ENCODE results near the gene OTOS.

Gene OTOS

DNA sequence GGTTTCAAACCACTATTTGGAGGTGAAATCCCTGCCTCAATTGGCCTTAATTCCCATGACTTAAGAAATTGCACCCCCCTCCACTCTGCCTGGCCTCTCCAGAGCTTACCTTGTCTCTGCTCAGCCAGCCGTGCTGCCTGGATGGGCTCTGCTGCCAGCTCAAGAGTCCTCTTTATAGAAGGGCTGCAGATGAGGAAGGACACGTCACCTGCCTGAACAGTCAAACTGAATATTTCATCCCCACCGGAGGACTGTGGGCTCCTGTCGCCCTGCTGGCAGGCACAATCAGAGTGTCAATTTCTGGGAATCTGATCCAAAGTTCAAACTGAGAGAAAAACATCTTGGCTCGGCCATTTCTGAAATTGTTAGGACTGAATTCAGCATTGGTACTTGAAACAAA lies at the start of gene OTOS:
Gene OTOS, minus strand, starts transcription at position 148 of the 400 bp plus-strand sequence. CDS start 332 bp downstream, outside the sequence.
- no peak for DNase-seq

DNA sequence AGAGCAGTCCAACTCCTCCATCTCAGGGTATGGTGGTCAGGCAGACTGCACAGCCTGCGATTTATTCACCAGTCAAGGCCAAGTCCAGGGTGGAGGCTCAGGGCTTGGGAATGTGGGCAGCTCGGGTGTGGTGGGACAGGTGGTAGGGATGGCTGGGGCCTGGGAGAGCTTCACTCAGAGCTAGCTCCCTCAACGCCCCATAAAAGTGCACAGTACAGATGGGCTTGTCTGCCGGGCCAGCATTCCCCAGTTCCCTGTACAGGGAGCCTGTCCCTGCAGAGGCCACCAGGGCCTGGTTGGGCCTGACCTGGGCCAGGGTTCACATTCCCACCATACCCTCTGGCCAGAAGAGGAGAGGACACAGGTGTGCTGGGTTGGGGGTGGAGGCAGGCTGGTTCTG lies 49.2 kb upstream of the OTOS start:
- no peak for DNase-seq

DNA sequence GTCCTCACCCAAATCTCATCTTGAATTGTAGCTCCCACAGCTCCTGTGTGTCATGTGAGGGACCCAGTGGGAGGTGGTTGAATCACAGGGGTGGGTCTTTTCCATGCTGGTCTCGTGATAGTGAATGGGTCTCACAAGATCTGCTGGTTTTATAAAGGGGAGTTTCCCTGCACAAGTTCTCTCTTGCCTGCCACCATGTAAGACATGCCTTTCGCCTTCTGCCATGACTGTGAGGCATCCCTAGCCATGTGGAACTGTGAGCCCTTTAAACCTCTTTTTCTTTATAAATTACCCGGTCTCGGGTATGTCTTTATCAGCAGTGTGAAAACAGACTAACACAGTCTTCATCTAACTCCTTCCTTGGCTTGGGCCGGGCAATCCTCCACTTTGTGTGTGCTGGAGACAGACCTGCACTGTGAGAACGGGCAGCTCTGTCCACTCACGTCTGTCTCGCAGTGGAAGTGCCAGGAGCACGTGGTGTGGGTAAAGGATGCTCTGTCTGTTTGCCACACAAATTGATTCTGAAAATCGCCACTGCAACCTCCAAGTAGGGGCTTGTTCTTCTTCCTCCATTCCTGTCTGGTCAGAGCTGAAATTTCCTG lies 47.6 kb upstream of the OTOS start:
- no peak for DNase-seq

DNA sequence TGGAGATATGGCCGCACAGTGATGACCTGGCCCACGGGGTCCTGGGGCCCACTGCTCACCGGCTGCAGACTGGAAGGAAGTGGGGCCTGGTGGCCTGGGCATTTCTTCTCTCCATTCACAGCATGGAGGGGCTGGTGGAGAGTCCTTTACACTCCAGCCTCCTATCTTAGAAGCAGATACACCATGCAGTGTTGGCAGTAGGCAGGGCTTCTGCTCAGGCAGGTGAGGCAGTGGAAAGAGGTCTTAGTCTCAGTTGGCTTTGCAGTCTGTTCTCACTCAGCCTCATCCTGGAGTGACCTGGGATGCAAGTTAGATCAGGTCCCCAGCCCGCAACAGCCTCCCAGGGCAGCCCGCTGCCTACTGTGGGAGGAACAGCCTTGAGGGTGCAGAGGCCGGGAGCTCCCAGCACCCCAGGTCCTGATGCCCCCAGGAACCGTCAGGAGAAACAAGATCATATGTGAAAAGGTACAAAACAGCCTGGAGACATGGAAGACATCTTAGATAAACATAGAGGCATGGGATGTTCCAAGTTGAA lies 45.8 kb upstream of the OTOS start:
- DNase-seq = no peak

DNA sequence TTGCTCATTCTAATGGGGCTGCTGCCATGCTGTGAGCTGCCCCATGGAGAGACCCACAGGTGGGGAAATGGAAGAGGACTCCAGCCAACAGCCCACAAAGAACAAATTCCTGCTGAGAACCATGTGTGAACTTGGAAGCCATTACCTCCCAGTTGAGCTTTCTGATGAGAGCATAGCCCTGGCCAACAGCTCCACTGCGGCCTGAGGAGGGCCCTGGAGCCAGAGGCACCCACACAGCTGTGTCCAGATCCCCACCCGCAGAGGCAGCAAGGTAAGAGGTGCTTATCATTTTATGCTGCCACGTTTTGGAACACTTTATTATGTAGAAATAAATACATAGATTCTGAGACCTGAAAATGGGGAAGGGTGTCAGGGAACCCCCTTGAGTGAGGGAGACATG lies 44.2 kb upstream of the OTOS start:
- no peak for DNase-seq

DNA sequence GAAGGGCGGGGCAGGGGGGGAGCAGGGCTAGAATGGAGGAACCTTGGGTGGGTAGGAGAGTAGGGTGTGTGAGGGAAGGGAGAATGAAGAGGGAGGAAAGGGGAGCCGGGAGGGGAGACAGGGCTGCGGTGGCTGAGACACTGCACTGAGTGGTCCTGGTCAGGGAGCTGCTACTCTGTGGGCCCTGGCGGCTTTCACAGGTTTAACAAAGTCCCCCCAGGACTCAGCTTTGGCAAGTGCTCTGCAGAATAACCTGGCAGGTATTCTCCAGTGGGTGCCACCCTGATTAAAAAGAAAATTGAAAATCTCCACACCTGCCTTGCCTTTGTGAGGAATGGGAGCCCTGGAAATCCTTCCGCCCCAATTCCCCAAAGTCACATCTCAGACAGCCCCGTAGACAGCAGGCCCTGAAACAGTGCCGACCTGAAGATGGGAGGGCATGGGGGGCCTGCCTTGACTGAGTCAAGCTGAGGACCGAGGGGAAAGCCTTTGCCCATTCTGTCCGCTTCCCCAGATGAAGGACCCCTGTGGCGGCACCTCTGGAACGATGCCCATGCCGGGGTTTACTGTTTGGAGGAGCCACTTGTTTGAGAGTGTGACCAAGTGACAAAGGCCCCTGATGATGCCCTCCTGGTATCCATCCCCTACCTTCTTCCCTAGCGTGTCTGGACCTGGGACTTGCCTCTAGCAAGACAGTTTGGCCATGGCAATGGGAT lies 43.6 kb upstream of the OTOS start:
- no peak for DNase-seq

DNA sequence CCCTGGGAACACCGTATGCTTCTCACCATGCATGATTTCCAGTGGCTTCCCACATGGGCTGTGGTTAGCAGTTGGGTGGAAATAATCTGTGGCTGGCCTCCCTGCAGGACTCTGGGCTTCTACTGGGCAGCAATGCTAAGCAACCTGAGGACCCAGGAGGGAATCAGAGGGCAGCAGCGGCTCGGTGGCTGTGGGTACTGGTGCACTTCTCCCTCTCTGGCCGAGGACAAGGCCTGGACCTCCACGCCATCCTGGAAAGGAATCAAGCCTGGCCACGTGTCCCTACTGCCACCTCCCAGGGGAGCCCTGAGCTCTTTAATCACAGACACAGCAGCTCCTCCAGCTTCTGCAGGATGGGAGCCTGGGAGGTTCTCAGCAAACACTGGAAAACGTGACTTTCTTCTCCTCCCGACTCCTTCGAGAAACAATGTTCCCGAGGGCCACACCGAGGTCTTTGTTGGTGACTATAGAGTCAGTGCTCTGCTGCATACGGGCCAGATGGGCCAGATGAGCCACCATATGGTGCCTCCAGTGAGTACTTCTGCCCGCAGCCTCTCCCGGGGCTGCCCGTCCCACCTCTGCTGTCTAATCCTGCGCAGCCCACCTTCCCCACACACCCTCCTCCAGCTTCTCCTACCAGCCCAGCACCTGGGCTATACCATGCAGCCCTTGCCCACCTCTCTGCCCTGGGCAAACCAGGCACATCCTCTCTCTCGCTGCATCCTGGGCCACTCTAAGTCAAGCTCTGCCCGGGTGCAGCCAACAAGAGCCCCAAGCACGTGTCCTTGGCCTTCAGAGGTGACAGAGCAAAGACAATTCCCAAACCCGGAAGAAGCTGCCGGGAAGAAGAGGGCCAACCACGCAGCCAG lies 42.8 kb upstream of the OTOS start:
- no peak for DNase-seq

DNA sequence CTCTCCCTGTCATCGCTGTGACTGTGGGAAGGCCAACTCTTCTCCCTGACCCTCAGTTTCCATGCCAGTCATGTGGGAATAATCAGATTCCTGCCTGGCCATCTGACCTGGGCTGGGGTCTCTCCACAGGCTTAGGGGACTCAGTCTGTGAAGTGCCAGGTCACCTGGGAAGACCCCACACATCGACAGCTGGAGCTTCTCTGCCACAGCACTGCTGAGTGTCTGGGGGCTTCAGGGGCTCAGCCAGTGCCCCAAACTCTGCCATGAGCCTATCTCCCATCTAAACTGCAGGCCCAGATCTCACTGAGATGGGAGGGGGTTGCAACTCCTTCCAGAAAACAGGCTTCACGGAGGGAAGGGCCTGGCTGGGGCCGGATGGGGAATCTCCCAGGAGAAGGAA lies 42.0 kb upstream of the OTOS start:
- no peak for DNase-seq

DNA sequence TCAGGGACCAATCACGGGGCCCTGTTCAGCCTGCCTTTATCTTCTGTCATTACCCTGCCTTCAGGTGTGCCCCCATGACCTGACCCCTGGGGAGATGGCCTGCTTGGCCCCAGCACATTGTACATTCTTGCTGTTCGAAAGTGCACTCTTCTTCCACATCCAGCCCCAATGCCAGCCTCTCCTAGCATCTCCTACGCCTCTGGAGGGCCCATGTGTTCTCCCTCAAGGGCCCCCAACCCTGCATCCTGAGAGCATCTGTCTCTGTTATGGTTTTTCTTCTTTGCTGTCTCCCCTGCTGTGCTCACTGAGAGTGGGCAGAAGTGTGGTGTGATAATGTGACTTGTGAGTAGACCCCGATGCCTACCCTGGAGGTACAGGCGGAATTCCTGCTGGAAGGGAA lies 41.5 kb upstream of the OTOS start:
- DNase-seq = no peak

DNA sequence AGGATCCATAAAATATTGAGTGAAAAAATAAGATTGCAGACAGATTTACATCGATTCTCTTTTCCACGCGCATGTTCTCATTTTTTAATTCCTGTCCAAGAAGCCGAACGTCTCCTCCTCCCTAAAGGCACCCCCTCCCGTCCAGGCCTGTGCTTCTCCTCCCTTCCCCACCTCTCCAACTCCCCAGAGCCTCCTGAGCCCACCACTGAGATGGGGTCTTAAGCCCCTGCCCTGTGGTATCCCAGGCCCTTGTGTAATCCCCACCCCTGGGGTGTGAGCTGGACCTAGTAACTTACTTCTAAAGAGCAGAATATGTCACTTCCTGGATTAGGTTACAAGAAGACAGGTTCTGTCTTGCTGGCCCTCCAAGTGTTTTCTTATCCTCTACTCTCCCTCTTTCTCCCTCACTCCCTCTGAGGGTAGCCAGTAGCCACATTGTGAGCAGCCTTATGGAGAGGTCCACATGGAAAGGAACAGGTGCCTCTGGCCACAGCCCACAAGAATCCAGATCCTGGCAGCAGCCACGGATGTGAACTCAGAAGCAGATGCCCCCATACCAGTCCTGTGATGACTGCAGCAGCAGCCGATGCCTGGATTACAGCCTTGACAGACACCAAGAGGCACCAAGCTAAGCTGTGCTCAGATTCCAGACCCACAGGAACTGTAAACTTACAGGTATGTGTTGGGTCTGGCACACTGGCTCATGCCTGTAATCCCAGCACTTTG lies 39.6 kb upstream of the OTOS start:
- DNase-seq = no peak

DNA sequence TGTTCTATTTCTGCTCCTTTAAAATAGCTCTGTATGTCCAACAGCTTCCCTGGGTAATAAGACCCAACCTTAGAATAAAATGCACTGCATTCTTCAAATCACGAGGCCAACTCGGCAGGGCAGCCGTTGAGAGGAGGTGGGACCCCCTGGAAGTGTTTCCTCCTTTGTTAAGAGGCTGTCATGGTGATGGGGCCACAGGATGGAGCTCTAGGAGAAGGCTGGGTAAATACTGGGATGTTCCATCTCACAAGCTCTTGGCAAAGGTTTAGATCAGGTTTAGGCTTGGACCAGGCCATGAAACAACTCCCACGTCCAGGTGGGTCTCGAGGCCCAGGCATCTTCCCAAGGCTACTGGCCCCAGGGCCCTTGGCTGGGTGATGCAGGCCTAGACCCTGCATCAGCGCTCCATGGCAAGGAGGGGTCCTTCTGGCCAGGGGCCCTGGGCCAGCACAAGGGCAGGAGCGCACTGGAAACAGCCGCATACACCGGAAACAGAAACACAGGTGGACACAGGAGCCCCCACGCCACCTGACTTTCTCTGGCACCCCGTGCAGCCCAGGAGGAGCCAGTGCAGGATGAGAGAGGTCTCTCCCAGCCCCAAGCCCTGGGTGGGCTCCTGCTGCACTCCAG lies 38.8 kb upstream of the OTOS start:
- DNase-seq = no peak

DNA sequence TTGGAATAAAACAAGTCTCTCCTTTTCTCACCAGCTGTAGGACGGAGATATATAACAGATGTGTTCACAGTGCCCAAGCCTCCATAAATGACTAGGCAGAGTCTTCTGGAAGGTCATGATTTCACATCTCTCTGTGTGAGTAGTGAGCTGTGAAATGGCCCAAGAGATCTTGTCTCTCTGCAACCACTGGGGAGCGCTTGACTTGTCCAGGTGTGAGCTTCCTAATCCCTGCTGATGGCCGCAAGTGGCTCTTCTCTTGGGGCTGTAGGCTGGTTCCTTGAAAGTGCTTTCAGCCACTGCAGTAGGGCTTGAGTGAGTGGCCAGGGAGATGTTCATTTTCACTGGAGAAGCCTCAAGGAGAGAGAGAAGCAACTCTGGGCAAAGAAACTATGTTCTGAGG lies 38.1 kb upstream of the OTOS start:
- no peak for DNase-seq

DNA sequence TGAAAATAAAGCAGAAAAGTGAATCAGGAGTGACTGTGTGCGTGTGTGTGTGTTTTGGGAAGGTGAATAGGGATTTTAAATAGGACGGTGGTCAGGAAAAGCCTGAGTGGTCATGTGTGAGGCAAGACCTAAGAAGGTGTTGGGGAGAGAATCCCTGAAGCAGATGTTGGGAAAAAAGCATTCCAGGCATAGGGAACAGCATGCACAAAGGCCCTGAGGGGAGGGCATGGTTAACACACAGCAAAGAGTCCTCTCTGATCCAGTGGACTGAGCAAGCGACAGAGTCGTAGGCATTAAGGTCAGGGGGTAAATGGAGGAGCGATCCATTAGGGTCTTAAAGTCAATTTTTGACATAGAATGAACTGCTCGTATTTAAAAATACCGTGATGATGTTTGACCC lies 34.0 kb upstream of the OTOS start:
- no peak for DNase-seq

DNA sequence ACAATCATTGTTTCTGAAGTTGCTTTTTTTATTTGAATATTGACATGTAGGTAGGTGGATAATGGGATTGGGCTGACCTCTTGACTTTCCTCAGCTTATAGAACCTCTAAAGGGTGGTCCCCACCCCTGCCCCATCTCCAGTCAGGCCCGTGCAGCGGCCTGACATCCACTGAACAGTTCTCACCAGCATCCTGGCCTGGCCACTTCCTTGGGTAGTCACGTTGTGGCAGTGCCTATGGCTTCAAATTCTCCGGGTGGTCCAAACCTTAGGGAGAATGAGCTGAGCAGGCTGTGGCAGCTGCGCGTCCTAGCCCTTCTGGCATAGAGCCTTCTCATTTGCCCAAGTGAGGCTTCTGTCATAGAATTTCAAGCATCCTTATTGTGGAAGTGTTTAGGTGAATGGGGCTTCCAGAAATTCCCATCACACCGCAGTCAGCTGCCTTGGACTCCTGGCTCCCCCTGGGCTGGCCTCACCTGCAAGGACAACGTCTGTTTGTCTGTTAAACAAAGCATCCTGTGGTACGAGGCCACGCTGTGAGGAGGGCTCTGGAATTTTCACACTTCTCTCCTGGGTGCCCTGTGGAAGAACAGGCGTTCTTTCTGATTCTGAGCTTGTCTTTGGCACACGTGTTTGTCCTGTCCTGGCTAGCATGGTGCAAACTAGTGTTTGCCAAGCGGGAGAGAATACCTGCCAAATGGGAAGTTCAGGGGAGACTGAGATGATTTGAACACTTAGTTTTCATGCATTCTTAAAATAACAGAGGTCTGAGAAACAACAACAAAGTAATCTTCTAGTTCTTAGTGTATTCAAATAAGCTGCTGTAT lies 31.8 kb upstream of the OTOS start:
- no peak for DNase-seq

DNA sequence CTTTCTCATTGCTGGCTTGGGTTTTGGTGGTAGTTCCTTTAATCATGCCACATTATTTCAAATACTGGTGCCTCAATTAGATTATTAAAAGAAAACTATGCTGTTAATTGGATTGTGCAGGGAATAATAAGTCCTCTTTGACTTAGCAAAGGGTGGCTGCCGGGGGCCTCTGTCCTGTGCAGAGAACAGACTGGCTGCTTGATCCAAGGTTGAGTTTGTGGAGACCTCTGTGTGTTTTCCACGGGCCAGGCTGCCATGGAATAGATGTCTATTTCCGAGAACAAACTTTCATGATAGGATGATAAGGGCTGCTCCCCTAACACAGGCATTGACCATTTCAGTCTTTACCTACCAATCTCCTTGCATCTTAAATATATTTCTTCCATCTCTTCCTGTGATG lies 30.4 kb upstream of the OTOS start:
- DNase-seq = no peak

DNA sequence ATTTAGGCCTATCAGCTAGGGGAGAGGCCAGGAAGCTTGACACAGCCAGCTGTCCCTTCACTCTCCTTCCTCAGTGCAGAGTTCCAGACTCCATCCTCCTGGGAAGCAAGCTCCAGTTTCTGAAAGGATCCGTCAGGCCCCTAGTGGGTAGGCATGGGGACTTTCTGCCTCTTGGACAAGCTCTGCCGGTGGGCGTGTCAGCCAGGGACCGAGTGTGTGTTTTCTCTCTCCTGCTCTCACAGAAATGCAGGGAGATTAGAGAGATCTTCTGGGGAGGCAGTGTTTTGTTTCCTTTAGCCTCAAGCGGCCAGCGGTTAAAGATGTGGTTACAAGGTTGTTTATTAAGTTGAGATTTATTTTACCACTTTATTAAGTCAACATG lies 29.9 kb upstream of the OTOS start:
- no peak for DNase-seq

DNA sequence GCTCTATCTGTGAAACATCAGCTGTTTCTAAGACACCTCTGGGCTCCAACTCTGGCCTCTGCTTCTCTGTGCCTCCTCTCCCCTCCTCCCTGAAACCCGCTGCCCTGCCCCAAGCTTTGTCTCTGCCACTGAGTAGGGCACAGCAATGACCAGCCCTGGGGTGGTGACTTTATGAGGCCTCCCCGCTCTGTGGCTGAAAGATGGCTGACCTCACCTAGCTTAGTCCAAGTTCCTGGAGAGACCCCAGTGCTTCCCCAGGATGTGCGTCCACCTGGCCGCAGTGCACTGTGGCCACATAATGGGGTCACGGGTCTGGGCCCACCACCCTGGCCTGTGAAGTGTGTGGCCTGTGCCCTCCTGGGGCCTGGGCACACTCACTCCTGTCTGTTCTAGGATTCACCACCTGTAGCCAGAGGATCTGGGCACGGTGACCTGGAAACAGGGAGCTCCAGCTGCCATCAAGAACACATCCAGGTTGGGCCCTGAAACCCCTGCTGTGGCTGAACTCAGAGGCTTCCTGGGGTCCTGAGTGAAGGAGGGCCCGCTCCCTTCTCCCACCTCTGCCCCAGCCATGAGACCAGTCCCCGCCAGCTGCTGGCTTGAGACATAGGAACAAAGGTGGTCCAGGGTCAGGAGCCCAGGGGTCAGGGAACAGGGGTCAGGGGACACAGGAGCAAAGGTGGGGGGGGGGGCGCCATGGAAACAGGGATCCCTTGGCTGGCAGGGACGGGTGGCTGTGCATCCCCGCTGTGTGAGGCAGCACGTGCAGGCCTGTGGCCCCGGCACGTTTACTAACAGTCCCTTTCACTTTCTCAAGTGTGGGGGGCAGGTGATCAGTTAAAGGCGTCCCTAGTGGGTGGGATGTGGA lies 29.3 kb upstream of the OTOS start:
- no peak for DNase-seq

DNA sequence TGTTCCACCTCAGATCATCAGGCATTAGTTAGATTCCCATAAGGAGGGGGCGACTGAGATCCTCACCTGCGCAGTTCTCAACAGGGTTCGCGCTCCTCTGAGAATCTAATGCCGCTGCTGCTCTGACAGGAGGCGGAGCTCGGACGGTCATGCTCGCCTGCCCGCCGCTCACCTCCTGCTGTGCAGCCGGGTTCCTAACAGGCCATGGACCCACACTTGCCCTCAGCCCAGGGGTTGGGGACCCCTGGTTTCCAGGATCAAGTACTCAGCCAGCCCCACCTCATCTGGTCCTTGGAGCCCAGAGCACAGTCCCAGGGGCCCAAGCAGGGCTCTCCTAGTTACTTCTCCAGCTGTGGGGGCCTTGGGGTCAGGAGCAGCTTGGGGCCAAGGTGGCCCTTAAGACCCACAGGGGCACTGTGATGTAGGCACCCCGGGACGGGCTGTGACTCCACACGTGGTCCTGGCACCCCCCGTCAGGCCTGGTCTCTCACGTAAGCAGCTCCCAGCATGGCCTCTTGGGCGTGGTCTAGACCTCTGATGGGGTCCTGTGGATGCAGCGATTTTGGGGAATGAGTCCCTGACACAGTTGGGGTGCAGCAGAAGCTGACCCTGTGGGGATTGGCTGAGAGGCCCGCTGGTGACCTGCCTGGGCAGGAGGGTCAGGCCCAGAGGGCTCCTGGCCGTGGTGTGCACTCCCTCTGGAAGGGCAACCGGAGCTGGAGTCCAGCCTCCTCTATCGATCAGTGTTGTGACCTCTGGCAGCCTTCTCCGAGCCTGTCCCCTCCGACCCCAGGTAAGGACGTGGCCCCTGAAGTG lies 28.3 kb upstream of the OTOS start:
- DNase-seq = no peak

DNA sequence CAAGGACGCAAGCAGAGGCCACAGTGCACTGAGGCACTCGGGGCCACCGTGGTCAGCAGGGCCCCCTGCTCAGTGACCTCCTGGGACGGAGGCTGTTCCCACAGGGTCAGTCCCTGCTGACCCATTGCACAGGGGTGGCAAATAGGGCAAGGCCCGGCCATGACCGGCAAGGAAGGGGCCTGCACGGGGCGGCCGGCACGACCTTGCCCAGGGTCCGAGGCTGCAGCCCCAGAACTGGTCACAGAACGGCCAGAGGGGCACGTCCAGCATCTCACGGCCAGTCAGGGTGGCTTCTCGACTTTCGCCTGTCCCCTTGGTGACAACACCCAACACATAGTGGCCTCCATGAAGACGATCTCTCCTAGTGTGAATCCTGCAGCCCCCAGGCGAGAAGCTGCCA lies 27.6 kb upstream of the OTOS start:
- no peak for DNase-seq

DNA sequence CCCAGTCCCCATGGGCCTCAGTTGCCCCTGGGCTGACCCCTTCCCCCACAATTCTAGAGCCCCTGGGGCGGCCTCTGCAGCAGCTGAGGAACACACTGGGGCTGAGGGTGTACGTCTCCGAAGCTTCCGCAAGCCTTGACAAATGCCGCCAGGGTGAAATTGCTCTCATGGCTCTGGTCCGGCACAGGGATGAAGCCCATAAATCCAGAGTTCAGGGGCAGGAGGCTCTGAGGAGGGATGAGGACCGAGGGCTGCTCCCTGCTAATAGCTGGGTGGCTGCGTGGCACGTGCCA lies 27.1 kb upstream of the OTOS start:
- DNase-seq = no peak

Data from activated CD4-positive, CD25-positive, alpha-beta regulatory T cell (primary cell).